ENCODE results near the gene DFFB. TPM values are rescaled to one million over a fixed set of nuclear protein-coding genes. Genes with fewer than 3 reads are reported as not detected.

Gene DFFB
- total RNA-seq, 1 donor from 2014 or later, result 4.8 TPM

GRCh38 chr1:3824650-3825049 is 32.6 kb upstream of the DFFB start:
- no peaks in the 10 kb centered on the region for H3K79me2 ChIP-seq (ENCODE audit: low read depth)
- H3K27ac Mint-ChIP-seq, result no peak overlapping the region
- H3K4me3 ChIP-seq, result no peak overlapping the region
- no peak overlapping the region for H3K4me3 Mint-ChIP-seq
- no peaks in the 10 kb centered on the region for H4K20me1 ChIP-seq (ENCODE audit: low read depth)
- no peaks in the 10 kb centered on the region for H3K36me3 ChIP-seq
- DNase-seq (ENCODE audit: low spot score), result no peak
- TF ChIP-seq EZH2 (IDR thresholded peaks at IDR 0.05), result no peak
- no peak overlapping the region for H3K4me2 ChIP-seq
- no peak overlapping the region for H2AFZ ChIP-seq (replicated peaks)
- H3K27me3 ChIP-seq, result no peaks in the 10 kb centered on the region
- peaks cover 5% of the 10 kb centered on the region for H3K27me3 Mint-ChIP-seq (ENCODE audit: insufficient read depth, low read depth)
- H3K27ac ChIP-seq, result no peak overlapping the region
- H3K4me1 ChIP-seq, result no peaks in the 10 kb centered on the region
- H3K9me3 ChIP-seq (ENCODE audit: low read depth), result no peaks in the 10 kb centered on the region
- H3K4me1 Mint-ChIP-seq, result peaks cover 14% of the 10 kb centered on the region
- peaks cover 21% of the 10 kb centered on the region for H3K36me3 Mint-ChIP-seq
- H3F3A ChIP-seq (ENCODE audit: low read depth), result no peaks in the 10 kb centered on the region
- H3K9me3 Mint-ChIP-seq, result no peaks in the 10 kb centered on the region
- H3K9ac ChIP-seq, result no peak overlapping the region

GRCh38 chr1:3825356-3825755 is 31.9 kb upstream of the DFFB start:
- peaks cover 3% of the 10 kb centered on the region for H3K27me3 Mint-ChIP-seq (ENCODE audit: insufficient read depth, low read depth)
- H3K9me3 ChIP-seq (ENCODE audit: low read depth), result no peaks in the 10 kb centered on the region
- no peak overlapping the region for H3K4me2 ChIP-seq
- H3K27ac ChIP-seq, result no peak overlapping the region
- H3K36me3 ChIP-seq, result no peaks in the 10 kb centered on the region
- H3F3A ChIP-seq (ENCODE audit: low read depth), result no peaks in the 10 kb centered on the region
- H2AFZ ChIP-seq (replicated peaks), result no peak overlapping the region
- H4K20me1 ChIP-seq (ENCODE audit: low read depth), result no peaks in the 10 kb centered on the region
- no peak overlapping the region for H3K4me3 ChIP-seq
- H3K9ac ChIP-seq, result no peak overlapping the region
- H3K4me1 Mint-ChIP-seq, result peaks cover 14% of the 10 kb centered on the region
- no peak overlapping the region for H3K4me3 Mint-ChIP-seq
- no peaks in the 10 kb centered on the region for H3K9me3 Mint-ChIP-seq
- H3K27me3 ChIP-seq, result no peaks in the 10 kb centered on the region
- TF ChIP-seq EZH2 (IDR thresholded peaks at IDR 0.05), result no peak
- TF ChIP-seq EZH2phosphoT487 (IDR thresholded peaks at IDR 0.05), result no peak
- TF ChIP-seq, protein P1, sequence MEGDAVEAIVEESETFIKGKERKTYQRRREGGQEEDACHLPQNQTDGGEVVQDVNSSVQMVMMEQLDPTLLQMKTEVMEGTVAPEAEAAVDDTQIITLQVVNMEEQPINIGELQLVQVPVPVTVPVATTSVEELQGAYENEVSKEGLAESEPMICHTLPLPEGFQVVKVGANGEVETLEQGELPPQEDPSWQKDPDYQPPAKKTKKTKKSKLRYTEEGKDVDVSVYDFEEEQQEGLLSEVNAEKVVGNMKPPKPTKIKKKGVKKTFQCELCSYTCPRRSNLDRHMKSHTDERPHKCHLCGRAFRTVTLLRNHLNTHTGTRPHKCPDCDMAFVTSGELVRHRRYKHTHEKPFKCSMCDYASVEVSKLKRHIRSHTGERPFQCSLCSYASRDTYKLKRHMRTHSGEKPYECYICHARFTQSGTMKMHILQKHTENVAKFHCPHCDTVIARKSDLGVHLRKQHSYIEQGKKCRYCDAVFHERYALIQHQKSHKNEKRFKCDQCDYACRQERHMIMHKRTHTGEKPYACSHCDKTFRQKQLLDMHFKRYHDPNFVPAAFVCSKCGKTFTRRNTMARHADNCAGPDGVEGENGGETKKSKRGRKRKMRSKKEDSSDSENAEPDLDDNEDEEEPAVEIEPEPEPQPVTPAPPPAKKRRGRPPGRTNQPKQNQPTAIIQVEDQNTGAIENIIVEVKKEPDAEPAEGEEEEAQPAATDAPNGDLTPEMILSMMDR (IDR thresholded peaks at IDR 0.05), result no peak
- no peaks in the 10 kb centered on the region for H3K79me2 ChIP-seq (ENCODE audit: low read depth)
- H3K27ac Mint-ChIP-seq, result no peak overlapping the region
- H3K36me3 Mint-ChIP-seq, result peaks cover 23% of the 10 kb centered on the region
- H3K4me1 ChIP-seq, result no peaks in the 10 kb centered on the region
- DNase-seq (ENCODE audit: low spot score), result no peak

GRCh38 chr1:3827813-3828307 is 29.4 kb upstream of the DFFB start:
- H3K4me2 ChIP-seq, result no peak overlapping the region
- H3F3A ChIP-seq (ENCODE audit: low read depth), result no peaks in the 10 kb centered on the region
- no peaks in the 10 kb centered on the region for H3K4me1 ChIP-seq
- H4K20me1 ChIP-seq (ENCODE audit: low read depth), result no peaks in the 10 kb centered on the region
- Mint-ChIP-seq H3K36me3 (peaks cover 29% of the 10 kb centered on the region), H3K9me3 (no peaks in the 10 kb centered on the region), H3K27ac (no peak overlapping the region), H3K4me3 (no peak overlapping the region), H3K27me3 (ENCODE audit: insufficient read depth, low read depth) (peaks cover 3% of the 10 kb centered on the region), H3K4me1 (peaks cover 3% of the 10 kb centered on the region)
- H3K9ac ChIP-seq, result no peak overlapping the region
- no peak overlapping the region for H2AFZ ChIP-seq (replicated peaks)
- no peaks in the 10 kb centered on the region for H3K79me2 ChIP-seq (ENCODE audit: low read depth)
- H3K9me3 ChIP-seq (ENCODE audit: low read depth), result no peaks in the 10 kb centered on the region
- no peaks in the 10 kb centered on the region for H3K36me3 ChIP-seq
- DNase-seq (ENCODE audit: low spot score), result peak; percentile 45
- H3K27ac ChIP-seq, result no peak overlapping the region
- no peak for TF ChIP-seq EZH2 (IDR thresholded peaks at IDR 0.05)
- TF ChIP-seq, protein P1 (IDR thresholded peaks at IDR 0.05), result peak; percentile 25
- H3K4me3 ChIP-seq, result no peak overlapping the region
- H3K27me3 ChIP-seq, result no peaks in the 10 kb centered on the region

DNA sequence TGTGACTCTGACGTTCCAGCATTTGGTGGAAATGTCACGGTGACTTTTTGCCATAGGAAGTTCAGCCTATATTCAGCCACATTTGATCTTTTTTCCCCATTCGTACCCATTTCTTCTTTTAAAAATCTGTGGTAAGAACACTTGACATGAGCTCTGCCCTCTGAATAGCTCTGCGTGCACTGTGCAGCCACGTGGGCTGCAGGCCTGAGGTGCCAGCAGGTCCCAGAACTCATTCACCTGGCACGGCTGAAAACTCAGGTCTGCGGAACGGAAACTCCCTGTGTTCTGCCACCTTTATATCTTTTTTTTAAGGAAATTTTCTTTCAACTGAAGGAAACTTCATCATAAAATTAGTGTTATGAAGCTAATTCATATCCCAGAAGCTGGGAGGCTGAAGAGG is 28.9 kb upstream of the DFFB start:
- Histone ChIP-seq H3K4me2 (no peak overlapping the region), H4K20me1 (ENCODE audit: low read depth) (no peaks in the 10 kb centered on the region), H3K36me3 (no peaks in the 10 kb centered on the region), H3K4me3 (no peak overlapping the region), H2AFZ (replicated peaks) (no peak overlapping the region), H3K9me3 (ENCODE audit: low read depth) (no peaks in the 10 kb centered on the region), H3K27ac (no peak overlapping the region), H3K4me1 (no peaks in the 10 kb centered on the region), H3K9ac (no peak overlapping the region), H3K79me2 (ENCODE audit: low read depth) (no peaks in the 10 kb centered on the region), H3K27me3 (no peaks in the 10 kb centered on the region), H3F3A (ENCODE audit: low read depth) (no peaks in the 10 kb centered on the region)
- Mint-ChIP-seq H3K9me3 (no peaks in the 10 kb centered on the region), H3K27ac (no peak overlapping the region), H3K36me3 (peaks cover 31% of the 10 kb centered on the region), H3K27me3 (ENCODE audit: insufficient read depth, low read depth) (peaks cover 3% of the 10 kb centered on the region), H3K4me1 (peaks cover 3% of the 10 kb centered on the region), H3K4me3 (no peak overlapping the region)
- DNase-seq (ENCODE audit: low spot score), result no peak
- no peak for TF ChIP-seq EZH2phosphoT487 (IDR thresholded peaks at IDR 0.05)
- TF ChIP-seq EZH2 (IDR thresholded peaks at IDR 0.05), result no peak
- TF ChIP-seq, protein P1 (IDR thresholded peaks at IDR 0.05), result no peak

Data from neural progenitor cell (in vitro differentiated cells).